Uterus (tissue), 2 donors: ENCODE measurements around the gene ZBTB5.

Source experiments
- CTCF ChIP-seq, 4 experiments: fragments of 200-600 bp in 2 of 4; fragments of 450-650 bp in 2 of 4; sonication (generic) in 2 of 4; IDR thresholded peaks; one replicate each; pipeline ENCODE4 v1.5.1; 2016 to 2019; ENCODE audit warnings: antibody characterized with exemption in 4 of 4, mild to moderate bottlenecking in 2 of 4, moderate library complexity in 1 of 4
- POLR2A ChIP-seq, 2 donors: fragments of 450-650 bp; IDR thresholded peaks; one replicate each; pipeline ENCODE4 v1.6.1; 2016; ENCODE audit warnings: antibody characterized with exemption in 2 of 2, mild to moderate bottlenecking in 1 of 2, moderate library complexity in 1 of 2

DNA sequence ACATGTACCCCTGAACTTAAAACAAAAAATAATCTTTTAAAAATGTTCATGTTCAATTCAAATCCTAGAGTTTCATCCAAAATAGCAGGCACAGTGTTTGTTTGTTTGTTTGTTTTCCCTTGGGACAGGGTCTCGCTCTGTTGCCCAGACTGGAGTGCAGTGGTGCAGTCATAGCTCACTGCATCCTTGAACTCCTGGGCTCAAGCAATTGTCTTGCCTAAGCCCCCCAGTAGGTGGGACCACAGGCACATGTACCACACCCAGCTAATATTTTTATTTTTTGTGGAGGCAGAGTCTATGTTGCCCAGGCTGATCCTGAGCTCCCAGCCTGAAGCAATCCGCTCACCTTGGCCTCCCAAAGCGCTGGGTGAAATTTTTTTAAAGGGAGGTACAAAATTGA, 15.5 kb upstream of the ZBTB5 start:
- TF ChIP-seq CTCF (IDR thresholded peaks at IDR 0.05) (no peak), POLR2A (IDR thresholded peaks at IDR 0.05) (no peak)
